Erythroblast (primary cell): Measurements from ENCODE around the gene LARP4.

Experiments
- GATA1 ChIP-seq: IDR thresholded peaks from 2 replicates; pipeline ENCODE4 v1.6.1; 2011; ENCODE audit warnings: low read depth, mild to moderate bottlenecking, control low read depth, low read length, moderate library complexity
- POLR2A ChIP-seq: IDR thresholded peaks from 2 replicates; pipeline ENCODE4 v1.6.1; 2011; ENCODE audit warnings: mild to moderate bottlenecking, low read length

DNA sequence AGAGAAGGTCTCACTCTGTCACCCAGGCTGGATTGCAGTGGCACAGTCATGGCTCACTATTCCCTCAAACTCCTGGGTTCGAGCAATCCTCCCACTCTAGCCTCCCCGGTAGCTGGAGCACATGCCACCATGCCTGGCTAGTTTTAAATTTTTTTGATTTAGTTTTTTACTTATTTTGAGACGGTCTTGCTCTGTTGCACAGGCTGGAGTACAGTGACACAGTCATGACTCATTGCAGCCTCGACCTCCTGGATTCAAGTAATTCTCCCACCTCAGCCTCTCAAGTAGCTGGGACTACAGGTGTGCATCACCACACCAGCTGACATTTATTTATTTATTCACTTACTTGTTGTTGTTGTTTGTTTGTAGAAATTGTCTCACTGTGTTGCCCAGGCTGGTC, 81.9 kb downstream of the LARP4 start:
- no peak for TF ChIP-seq POLR2A
- no peak for TF ChIP-seq GATA1
